ENCODE measurements around the gene ATP6V0A4. TPM values are rescaled to one million over a fixed set of nuclear protein-coding genes. Genes with fewer than 3 reads are reported as not detected.

The ATP6V0A4 gene
- total RNA-seq, 1 donor from 2014 or later: 1.2 TPM

- Histone ChIP-seq H3K27me3 (no peaks in the 10 kb centered on the region), H3K9me3 (no peaks in the 10 kb centered on the region), H3K36me3 (no peaks in the 10 kb centered on the region), H3K27ac (no peak overlapping the region), H3K4me3 (no peak overlapping the region), H3K4me1 (no peaks in the 10 kb centered on the region)
- TF ChIP-seq POLR2A (IDR thresholded peaks at IDR 0.05): no peak
- no peak for TF ChIP-seq CTCF (IDR thresholded peaks at IDR 0.05)
- TF ChIP-seq POLR2AphosphoS5 (IDR thresholded peaks at IDR 0.05; ENCODE audit: insufficient read depth in 1 of 2, low read depth in 1 of 2): no peak
- intact Hi-C loops (cut with DNase I): no loop called here
- no peak for DNase-seq (ENCODE audit: extremely low spot score in 2 of 2)
Observed at GRCh38 chr7:138832966-138833365, 35.0 kb upstream of the ATP6V0A4 start.

GRCh38 chr7:138829335-138829734, 31.3 kb upstream of the ATP6V0A4 start:
- TF ChIP-seq CTCF (IDR thresholded peaks at IDR 0.05) (no peak), POLR2AphosphoS5 (IDR thresholded peaks at IDR 0.05; ENCODE audit: insufficient read depth in 1 of 2, low read depth in 1 of 2) (no peak), POLR2A (IDR thresholded peaks at IDR 0.05) (no peak)
- intact Hi-C loops (cut with DNase I): no loop called here
- Histone ChIP-seq H3K27ac (no peak overlapping the region), H3K9me3 (no peaks in the 10 kb centered on the region), H3K36me3 (no peaks in the 10 kb centered on the region), H3K4me3 (no peak overlapping the region), H3K4me1 (no peaks in the 10 kb centered on the region), H3K27me3 (no peaks in the 10 kb centered on the region)
- no peak for DNase-seq (ENCODE audit: extremely low spot score in 2 of 2)

DNA sequence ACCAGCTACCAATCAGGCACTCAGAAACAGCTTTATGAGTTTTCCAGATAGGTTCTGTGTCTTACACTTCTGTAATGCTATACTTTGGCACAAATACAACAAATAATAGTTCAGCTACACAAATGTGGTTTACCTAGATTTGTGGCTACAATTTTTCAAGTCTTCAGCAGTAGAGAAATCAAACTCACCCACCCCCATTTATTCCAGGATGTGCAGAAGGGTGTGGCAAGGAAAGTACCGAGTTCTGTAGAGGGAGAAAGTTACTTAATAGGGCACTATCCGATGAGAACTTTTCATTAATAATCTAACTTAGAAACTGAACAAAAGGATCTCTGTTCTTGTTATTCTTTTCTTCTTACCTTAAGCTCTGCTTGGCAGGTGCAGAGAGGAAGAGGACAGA, 30.3 kb upstream of the ATP6V0A4 start:
- Histone ChIP-seq H3K36me3 (no peaks in the 10 kb centered on the region), H3K4me1 (no peaks in the 10 kb centered on the region), H3K27ac (no peak overlapping the region), H3K27me3 (no peaks in the 10 kb centered on the region), H3K4me3 (no peak overlapping the region), H3K9me3 (no peaks in the 10 kb centered on the region)
- TF ChIP-seq POLR2A (IDR thresholded peaks at IDR 0.05): no peak
- TF ChIP-seq POLR2AphosphoS5 (IDR thresholded peaks at IDR 0.05; ENCODE audit: insufficient read depth in 1 of 2, low read depth in 1 of 2): no peak
- no peak for TF ChIP-seq CTCF (IDR thresholded peaks at IDR 0.05)
- intact Hi-C loops (cut with DNase I): no loop called here
- no peak for DNase-seq (ENCODE audit: extremely low spot score in 2 of 2)

- TF ChIP-seq POLR2A (IDR thresholded peaks at IDR 0.05) (no peak), POLR2AphosphoS5 (IDR thresholded peaks at IDR 0.05; ENCODE audit: insufficient read depth in 1 of 2, low read depth in 1 of 2) (no peak), CTCF (IDR thresholded peaks at IDR 0.05) (no peak)
- no peaks in the 10 kb centered on the region for H3K27me3 ChIP-seq
- no peaks in the 10 kb centered on the region for H3K36me3 ChIP-seq
- no peaks in the 10 kb centered on the region for H3K9me3 ChIP-seq
- H3K4me1 ChIP-seq: no peaks in the 10 kb centered on the region
- DNase-seq (ENCODE audit: extremely low spot score in 2 of 2): no peak
- intact Hi-C loops (cut with DNase I): no loop called here
- H3K27ac ChIP-seq: no peak overlapping the region
- H3K4me3 ChIP-seq: no peak overlapping the region
Observed at GRCh38 chr7:138825049-138825721, 27.2 kb upstream of the ATP6V0A4 start.

GRCh38 chr7:138822867-138823535, 25.0 kb upstream of the ATP6V0A4 start:
- no peaks in the 10 kb centered on the region for H3K9me3 ChIP-seq
- no peak overlapping the region for H3K4me3 ChIP-seq
- no peak for DNase-seq (ENCODE audit: extremely low spot score in 2 of 2)
- no peak overlapping the region for H3K27ac ChIP-seq
- H3K27me3 ChIP-seq: no peaks in the 10 kb centered on the region
- intact Hi-C loops (cut with DNase I): no loop called here
- H3K4me1 ChIP-seq: no peaks in the 10 kb centered on the region
- no peaks in the 10 kb centered on the region for H3K36me3 ChIP-seq
- TF ChIP-seq POLR2AphosphoS5 (IDR thresholded peaks at IDR 0.05; ENCODE audit: insufficient read depth in 1 of 2, low read depth in 1 of 2) (no peak), POLR2A (IDR thresholded peaks at IDR 0.05) (no peak), CTCF (IDR thresholded peaks at IDR 0.05) (no peak)
